Measurements from ENCODE around the gene NR2C2.

DNA sequence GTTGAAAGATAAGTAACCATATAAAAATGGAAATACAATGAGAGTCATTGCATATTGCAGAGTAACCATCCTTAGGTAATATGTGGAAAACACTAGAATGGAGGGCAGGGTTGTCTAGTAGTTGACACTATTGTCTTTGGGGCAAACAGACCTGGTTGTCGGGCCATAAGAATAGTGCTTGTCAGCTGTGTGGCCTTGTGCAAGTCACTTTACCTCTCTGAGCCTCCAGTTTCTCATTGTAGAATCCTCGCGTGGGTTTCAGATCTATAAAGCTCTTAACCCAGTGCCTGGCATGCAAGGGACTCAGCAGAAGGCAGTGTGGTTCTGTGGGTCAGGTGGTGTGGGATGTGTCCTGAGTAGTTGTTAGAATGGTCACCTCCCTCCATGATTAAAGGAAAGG lies 85.7 kb downstream of the NR2C2 start:
- TF ChIP-seq, protein P1, sequence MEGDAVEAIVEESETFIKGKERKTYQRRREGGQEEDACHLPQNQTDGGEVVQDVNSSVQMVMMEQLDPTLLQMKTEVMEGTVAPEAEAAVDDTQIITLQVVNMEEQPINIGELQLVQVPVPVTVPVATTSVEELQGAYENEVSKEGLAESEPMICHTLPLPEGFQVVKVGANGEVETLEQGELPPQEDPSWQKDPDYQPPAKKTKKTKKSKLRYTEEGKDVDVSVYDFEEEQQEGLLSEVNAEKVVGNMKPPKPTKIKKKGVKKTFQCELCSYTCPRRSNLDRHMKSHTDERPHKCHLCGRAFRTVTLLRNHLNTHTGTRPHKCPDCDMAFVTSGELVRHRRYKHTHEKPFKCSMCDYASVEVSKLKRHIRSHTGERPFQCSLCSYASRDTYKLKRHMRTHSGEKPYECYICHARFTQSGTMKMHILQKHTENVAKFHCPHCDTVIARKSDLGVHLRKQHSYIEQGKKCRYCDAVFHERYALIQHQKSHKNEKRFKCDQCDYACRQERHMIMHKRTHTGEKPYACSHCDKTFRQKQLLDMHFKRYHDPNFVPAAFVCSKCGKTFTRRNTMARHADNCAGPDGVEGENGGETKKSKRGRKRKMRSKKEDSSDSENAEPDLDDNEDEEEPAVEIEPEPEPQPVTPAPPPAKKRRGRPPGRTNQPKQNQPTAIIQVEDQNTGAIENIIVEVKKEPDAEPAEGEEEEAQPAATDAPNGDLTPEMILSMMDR (IDR thresholded peaks at IDR 0.05): no peak
- TF ChIP-seq ZFX (IDR thresholded peaks at IDR 0.05; ENCODE audit: borderline replicate concordance): no peak
